Activated CD8-positive, alpha-beta memory T cell treated with anti-CD3 and anti-CD28 coated beads for 1 hour (primary cell): Measurements from ENCODE around the gene PRAMEF17.
"Not testable (repeated sequence)": the region's sequence is repeated elsewhere in the genome, so short reads cannot be mapped to it uniquely, and the experiment has no call there.

Experiments used
- DNase-seq, 2 donors: peaks; one replicate each; pipeline ENCODE4 v3.0.0-alpha.2; 2020; ENCODE audit warnings: low read depth in 1 of 2; ENCODE audit errors: extremely low read depth in 1 of 2

The PRAMEF17 gene

GRCh38 chr1:13389332-13389731 lies at the start of gene PRAMEF17:
Gene PRAMEF17 (plus strand): TSS chr1:13389632. CDS start chr1:13389658, 26 bp downstream.
- not testable (repeated sequence) for DNase-seq

- not testable (repeated sequence) for DNase-seq
Observed at GRCh38 chr1:13342496-13342895, 46.9 kb upstream of the PRAMEF17 start.

GRCh38 chr1:13347034-13347433 lies 42.4 kb upstream of the PRAMEF17 start, which contains the start of gene PRAMEF14:
Gene PRAMEF14 (minus strand): TSS chr1:13347134. CDS start chr1:13345314, 1,820 bp downstream.
- DNase-seq = not testable (repeated sequence)

GRCh38 chr1:13353476-13353875 lies 36.0 kb upstream of the PRAMEF17 start:
- DNase-seq = not testable (repeated sequence)

GRCh38 chr1:13354475-13354874 lies 35.0 kb upstream of the PRAMEF17 start:
- not testable (repeated sequence) for DNase-seq

GRCh38 chr1:13356774-13357173 lies 32.7 kb upstream of the PRAMEF17 start:
- DNase-seq = not testable (repeated sequence)

- not testable (repeated sequence) for DNase-seq
Observed at GRCh38 chr1:13362364-13362763, 27.1 kb upstream of the PRAMEF17 start.

- DNase-seq = not testable (repeated sequence)
Observed at GRCh38 chr1:13364928-13365327, 24.5 kb upstream of the PRAMEF17 start.

GRCh38 chr1:13366536-13366935 lies 22.9 kb upstream of the PRAMEF17 start:
- not testable (repeated sequence) for DNase-seq

- DNase-seq = not testable (repeated sequence)
Observed at GRCh38 chr1:13368544-13368943, 20.9 kb upstream of the PRAMEF17 start.

- not testable (repeated sequence) for DNase-seq
Observed at GRCh38 chr1:13378983-13379382, 10.4 kb upstream of the PRAMEF17 start.

- not testable (repeated sequence) for DNase-seq
Observed at GRCh38 chr1:13380380-13380779, 9.1 kb upstream of the PRAMEF17 start.

- not testable (repeated sequence) for DNase-seq
Observed at GRCh38 chr1:13393004-13393403, 3.6 kb downstream of the PRAMEF17 start.

- not testable (repeated sequence) for DNase-seq
Observed at GRCh38 chr1:13394761-13395160, 5.3 kb downstream of the PRAMEF17 start.

GRCh38 chr1:13395311-13395710 lies 5.9 kb downstream of the PRAMEF17 start:
- DNase-seq = not testable (repeated sequence)

- no peak for DNase-seq
Observed at GRCh38 chr1:13407811-13408210, 18.4 kb downstream of the PRAMEF17 start.

- DNase-seq = not testable (repeated sequence)
Observed at GRCh38 chr1:13410150-13410549, 20.7 kb downstream of the PRAMEF17 start, which contains the start of gene PRAMEF20. Gene PRAMEF20 (plus strand): TSS chr1:13410450. CDS start chr1:13416355, 5,905 bp downstream.

- no peak for DNase-seq
Observed at GRCh38 chr1:13430495-13430894, 41.1 kb downstream of the PRAMEF17 start.

GRCh38 chr1:13432251-13432650 lies 42.8 kb downstream of the PRAMEF17 start:
- DNase-seq = no peak

- DNase-seq = not testable (repeated sequence)
Observed at GRCh38 chr1:13433694-13434358, 44.4 kb downstream of the PRAMEF17 start.

- DNase-seq = no peak
Observed at GRCh38 chr1:13435458-13435857, 46.0 kb downstream of the PRAMEF17 start.

- not testable (repeated sequence) for DNase-seq
Observed at GRCh38 chr1:13439104-13439783, 49.8 kb downstream of the PRAMEF17 start.
